Neural progenitor cell (in vitro differentiated cells): ENCODE results near the gene ZFHX3. TPM values are rescaled to one million over a fixed set of nuclear protein-coding genes. Genes with fewer than 3 reads are reported as not detected.

Experiments
- DNase-seq: peaks from one replicate; pipeline ENCODE4 v3.0.0-alpha.2; 2016; ENCODE audit warnings: low spot score
- H2AFZ ChIP-seq: fragments of 200-600 bp; sonication (generic); replicated peaks from 2 replicates; pipeline ENCODE4 v1.6.1; 2016; ENCODE audit warnings: antibody characterized with exemption
- H3F3A ChIP-seq: fragments of 200-600 bp; sonication (generic); 2 replicates; pipeline ENCODE4 v1.6.1; 2016; ENCODE audit warnings: antibody characterized with exemption, low read depth
- H3K27ac ChIP-seq: fragments of 200-600 bp; sonication (generic); 2 replicates; pipeline ENCODE4 v1.5.1; 2016; ENCODE audit warnings: mild to moderate bottlenecking
- H3K27me3 ChIP-seq: fragments of 200-600 bp; sonication (generic); 2 replicates; pipeline ENCODE4 v1.6.1; 2016; ENCODE audit warnings: mild to moderate bottlenecking, moderate library complexity
- H3K36me3 ChIP-seq: fragments of 200-600 bp; sonication (generic); 2 replicates; pipeline ENCODE4 v1.5.1; 2016
- H3K4me1 ChIP-seq: fragments of 200-600 bp; sonication (generic); 2 replicates; pipeline ENCODE4 v1.6.1; 2016; ENCODE audit warnings: mixed run types
- H3K4me2 ChIP-seq: fragments of 200-600 bp; sonication (generic); 2 replicates; pipeline ENCODE4 v1.6.1; 2016
- H3K4me3 ChIP-seq: fragments of 200-600 bp; sonication (generic); 2 replicates; pipeline ENCODE4 v1.5.1; 2016
- H3K79me2 ChIP-seq: fragments of 200-600 bp; sonication (generic); 2 replicates; pipeline ENCODE4 v1.6.1; 2016; ENCODE audit warnings: low read depth
- H3K9ac ChIP-seq: fragments of 200-600 bp; sonication (generic); 2 replicates; pipeline ENCODE4 v1.6.1; 2016
- H3K9me3 ChIP-seq: fragments of 200-600 bp; sonication (generic); 2 replicates; pipeline ENCODE4 v1.5.1; 2016; ENCODE audit warnings: low read depth
- H4K20me1 ChIP-seq: fragments of 200-600 bp; sonication (generic); 2 replicates; pipeline ENCODE4 v1.6.1; 2016; ENCODE audit warnings: low read depth
- H3K27ac Mint-ChIP-seq: 3 replicates; pipeline ENCODE4 v1.8.0; 2021; ENCODE audit warnings: mixed read lengths
- H3K27me3 Mint-ChIP-seq: 2 replicates; pipeline ENCODE4 v1.8.0; 2022; ENCODE audit warnings: low read depth, mild to moderate bottlenecking, inconsistent platforms, moderate library complexity, mixed read lengths; ENCODE audit not compliant: insufficient read depth
- H3K36me3 Mint-ChIP-seq: 3 replicates; pipeline ENCODE4 v1.8.0; 2021; ENCODE audit warnings: mixed read lengths
- H3K4me1 Mint-ChIP-seq: 3 replicates; pipeline ENCODE4 v1.8.0; 2021; ENCODE audit warnings: mixed read lengths
- H3K4me3 Mint-ChIP-seq: 3 replicates; pipeline ENCODE4 v1.8.0; 2021; ENCODE audit warnings: mild to moderate bottlenecking, moderate library complexity, mixed read lengths
- H3K9me3 Mint-ChIP-seq: 3 replicates; pipeline ENCODE4 v1.8.0; 2020; ENCODE audit warnings: mixed read lengths
- CTCF ChIP-seq: fragments of 200-600 bp; sonication (generic); IDR thresholded peaks from 2 replicates; pipeline ENCODE4 v1.5.1; 2017; ENCODE audit warnings: antibody characterized with exemption, mild to moderate bottlenecking
- EZH2 ChIP-seq: fragments of 200-600 bp; sonication (generic); IDR thresholded peaks from 2 replicates; pipeline ENCODE4 v1.6.1; 2017; ENCODE audit warnings: antibody characterized with exemption, mild to moderate bottlenecking, moderate library complexity
- EZH2phosphoT487 ChIP-seq: fragments of 200-600 bp; sonication (generic); IDR thresholded peaks from 2 replicates; pipeline ENCODE4 v1.6.1; 2017; ENCODE audit warnings: antibody characterized with exemption
- total RNA-seq: library from RNA; depleted of rRNA; stranded (reverse); fragments of >200 nt; gene quantifications from 2 replicates; pipeline ENCODE4 v1.2.3, GENCODE V29; 2015; ENCODE audit warnings: low replicate concordance

The ZFHX3 gene
- total RNA-seq, 1 donor from 2014 or later: 2.4 TPM

- Histone ChIP-seq H3K9ac (no peak overlapping the region), H4K20me1 (peaks cover 93% of the 10 kb centered on the region), H3K4me2 (peak overlapping the region; percentile 91), H3K4me3 (peak overlapping the region; percentile 62), H3K9me3 (no peaks in the 10 kb centered on the region), H3K4me1 (peaks cover 55% of the 10 kb centered on the region), H2AFZ (no peak overlapping the region), H3F3A (peaks cover 59% of the 10 kb centered on the region), H3K79me2 (peaks cover 6% of the 10 kb centered on the region), H3K27me3 (peaks cover 100% of the 10 kb centered on the region), H3K27ac (no peak overlapping the region), H3K36me3 (no peaks in the 10 kb centered on the region)
- no peaks in the 10 kb centered on the region for H3K36me3 Mint-ChIP-seq
- peaks cover 33% of the 10 kb centered on the region for H3K4me1 Mint-ChIP-seq
- DNase-seq: no peak
- H3K9me3 Mint-ChIP-seq: no peaks in the 10 kb centered on the region
- H3K4me3 Mint-ChIP-seq: peak overlapping the region; percentile 77
- H3K27me3 Mint-ChIP-seq: peaks cover 7% of the 10 kb centered on the region
- H3K27ac Mint-ChIP-seq: peak overlapping the region; percentile 70
- TF ChIP-seq EZH2phosphoT487 (peak; percentile 13), CTCF (no peak), EZH2 (no peak)
These were observed 1.2 kb upstream of the ZFHX3 start for GRCh38 chr16:73049091-73049490.

GRCh38 chr16:73048292-73049080 is 558 bp upstream of the ZFHX3 start:
- Mint-ChIP-seq H3K4me3 (peak overlapping the region; percentile 77), H3K27ac (peak overlapping the region; percentile 70), H3K36me3 (no peaks in the 10 kb centered on the region), H3K27me3 (peaks cover 7% of the 10 kb centered on the region), H3K9me3 (no peaks in the 10 kb centered on the region), H3K4me1 (peaks cover 39% of the 10 kb centered on the region)
- Histone ChIP-seq H3K9me3 (no peaks in the 10 kb centered on the region), H3F3A (peaks cover 55% of the 10 kb centered on the region), H3K79me2 (peaks cover 6% of the 10 kb centered on the region), H3K4me3 (peak overlapping the region; percentile 62), H4K20me1 (peaks cover 93% of the 10 kb centered on the region), H3K27ac (no peak overlapping the region), H3K9ac (no peak overlapping the region), H2AFZ (no peak overlapping the region), H3K4me2 (peak overlapping the region; percentile 91), H3K36me3 (no peaks in the 10 kb centered on the region), H3K27me3 (peaks cover 100% of the 10 kb centered on the region), H3K4me1 (peaks cover 49% of the 10 kb centered on the region)
- DNase-seq: peak; percentile 86
- TF ChIP-seq EZH2: no peak
- no peak for TF ChIP-seq CTCF
- TF ChIP-seq EZH2phosphoT487: no peak

GRCh38 chr16:73047221-73047535 is 750 bp downstream of the ZFHX3 start:
- Histone ChIP-seq H3K9ac (no peak overlapping the region), H4K20me1 (peaks cover 91% of the 10 kb centered on the region), H3K4me2 (peak overlapping the region; percentile 91), H3K4me3 (peak overlapping the region; percentile 62), H3K27ac (no peak overlapping the region), H3K36me3 (no peaks in the 10 kb centered on the region), H2AFZ (no peak overlapping the region), H3F3A (peaks cover 44% of the 10 kb centered on the region), H3K27me3 (peaks cover 100% of the 10 kb centered on the region), H3K9me3 (no peaks in the 10 kb centered on the region), H3K4me1 (peaks cover 47% of the 10 kb centered on the region), H3K79me2 (peaks cover 6% of the 10 kb centered on the region)
- Mint-ChIP-seq H3K4me3 (peak overlapping the region; percentile 84), H3K27ac (peak overlapping the region; percentile 18), H3K9me3 (no peaks in the 10 kb centered on the region), H3K4me1 (peaks cover 52% of the 10 kb centered on the region), H3K36me3 (peaks cover 3% of the 10 kb centered on the region), H3K27me3 (peaks cover 7% of the 10 kb centered on the region)
- TF ChIP-seq CTCF (no peak), EZH2phosphoT487 (no peak), EZH2 (no peak)
- DNase-seq: no peak
